GM19395 (cell line): Measurements from ENCODE around the gene MSMO1.

Source experiments
- ATAC-seq: cut with Tn5 transposase; IDR thresholded peaks from one replicate; pipeline ENCODE4 v1.9.1; 2021; ENCODE audit warnings: mild to moderate bottlenecking, moderate library complexity; ENCODE audit not compliant: unreplicated experiment

MSMO1 gene

GRCh38 chr4:165359506-165359905 is 32.0 kb downstream of the MSMO1 start:
- ATAC-seq: no peak

- ATAC-seq: no peak
Measured at GRCh38 chr4:165360041-165360695, 32.7 kb downstream of the MSMO1 start.

- no peak for ATAC-seq
Measured at GRCh38 chr4:165360985-165361670, 33.7 kb downstream of the MSMO1 start.

GRCh38 chr4:165361810-165362209 is 34.3 kb downstream of the MSMO1 start:
- ATAC-seq: no peak

- no peak for ATAC-seq
Measured at GRCh38 chr4:165364452-165365080, 37.1 kb downstream of the MSMO1 start.

DNA sequence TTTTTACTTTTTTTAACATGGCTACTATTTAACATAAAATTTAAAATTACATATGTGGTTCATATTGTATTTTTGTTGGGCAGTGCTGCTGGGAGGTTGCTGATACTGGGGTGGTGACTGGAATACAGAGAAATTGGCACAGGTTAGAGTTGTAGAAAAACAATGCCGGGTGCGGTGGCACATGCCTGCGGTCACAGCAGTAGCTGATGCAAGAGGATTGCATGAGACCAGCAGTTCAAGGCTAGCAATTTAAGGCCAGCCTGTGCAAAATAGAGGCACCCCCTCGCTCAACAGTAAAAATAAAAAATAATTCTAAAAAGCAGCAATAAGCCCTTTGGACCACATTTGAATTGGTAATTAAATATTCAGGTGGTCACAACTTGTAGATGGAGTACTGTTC is 39.6 kb downstream of the MSMO1 start:
- no peak for ATAC-seq

GRCh38 chr4:165368114-165368513 is 40.6 kb downstream of the MSMO1 start:
- no peak for ATAC-seq

GRCh38 chr4:165368567-165368966 is 41.1 kb downstream of the MSMO1 start:
- no peak for ATAC-seq

- ATAC-seq: no peak
Measured at GRCh38 chr4:165369522-165369921, 42.1 kb downstream of the MSMO1 start.

DNA sequence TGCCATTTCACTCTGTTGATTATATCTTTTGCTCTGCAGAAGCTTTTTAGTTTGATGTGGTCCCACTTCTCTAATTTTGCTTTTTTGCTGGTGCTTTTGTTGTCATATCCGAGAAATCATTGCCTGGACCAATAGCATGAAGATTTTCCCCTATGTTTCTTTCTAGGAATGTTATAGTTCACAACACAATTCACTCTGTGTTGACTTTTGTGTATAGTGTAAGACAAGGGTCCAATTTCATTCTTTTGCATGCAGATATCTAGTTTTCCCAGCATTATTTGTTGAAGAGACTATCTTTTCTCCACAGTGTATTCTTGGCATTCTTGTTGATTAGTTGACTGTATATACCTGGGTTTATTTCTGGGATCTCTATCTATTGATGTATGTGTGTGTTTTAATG is 43.1 kb downstream of the MSMO1 start:
- ATAC-seq: no peak

GRCh38 chr4:165375465-165375864 is 48.0 kb downstream of the MSMO1 start:
- no peak for ATAC-seq

DNA sequence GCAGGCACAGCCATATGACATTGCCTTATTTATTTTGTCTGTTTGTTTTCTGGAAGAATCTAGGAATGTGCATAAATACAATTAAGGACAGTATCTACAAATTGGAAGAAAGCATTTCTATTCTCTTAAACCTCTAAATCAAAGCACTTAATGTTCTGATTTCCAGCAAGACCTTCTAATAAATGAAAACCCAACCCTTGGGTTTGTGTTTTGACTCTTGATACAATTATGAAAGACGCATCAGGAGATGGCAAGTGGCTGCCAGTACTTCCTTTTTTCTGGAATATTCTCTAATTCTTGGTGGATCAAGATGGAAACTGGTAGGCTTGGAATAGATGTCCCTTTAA is 50.9 kb downstream of the MSMO1 start:
- ATAC-seq: no peak

GRCh38 chr4:165378745-165379677 is 51.5 kb downstream of the MSMO1 start, which contains the start of gene CPE:
Gene CPE (plus strand): TSS chr4:165379008. CDS start chr4:165379222, 214 bp downstream.
- ATAC-seq: peak; percentile 89

- no peak for ATAC-seq
Measured at GRCh38 chr4:165379678-165380064, 52.2 kb downstream of the MSMO1 start.

GRCh38 chr4:165380805-165381204 is 53.3 kb downstream of the MSMO1 start:
- no peak for ATAC-seq

DNA sequence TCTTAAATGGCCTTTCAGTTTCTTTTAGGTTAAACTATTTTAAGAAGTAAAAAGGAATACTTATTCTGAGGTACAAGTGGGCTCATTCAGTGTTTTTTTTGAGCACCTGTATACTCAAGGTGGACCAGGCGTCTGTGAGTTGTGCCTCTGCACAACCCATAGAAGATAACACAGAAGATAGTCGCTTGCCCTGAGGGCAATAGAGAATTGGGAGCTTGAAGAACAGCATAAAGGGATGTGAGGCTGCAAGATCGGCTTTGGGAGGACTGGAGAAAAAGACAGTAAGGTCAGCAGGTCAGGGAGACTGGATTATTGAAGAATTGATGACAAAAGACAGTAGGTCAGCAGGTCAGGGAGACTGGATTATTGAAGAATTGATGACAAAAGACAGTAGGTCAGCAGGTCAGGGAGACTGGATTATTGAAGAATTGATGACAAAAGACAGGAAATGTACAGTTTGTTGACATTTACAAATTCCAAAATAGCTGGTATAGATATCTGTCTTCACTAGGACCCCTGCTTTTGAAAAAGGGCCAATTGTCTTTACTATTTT is 54.4 kb downstream of the MSMO1 start:
- ATAC-seq: no peak

- no peak for ATAC-seq
Measured at GRCh38 chr4:165382640-165383039, 55.2 kb downstream of the MSMO1 start.

DNA sequence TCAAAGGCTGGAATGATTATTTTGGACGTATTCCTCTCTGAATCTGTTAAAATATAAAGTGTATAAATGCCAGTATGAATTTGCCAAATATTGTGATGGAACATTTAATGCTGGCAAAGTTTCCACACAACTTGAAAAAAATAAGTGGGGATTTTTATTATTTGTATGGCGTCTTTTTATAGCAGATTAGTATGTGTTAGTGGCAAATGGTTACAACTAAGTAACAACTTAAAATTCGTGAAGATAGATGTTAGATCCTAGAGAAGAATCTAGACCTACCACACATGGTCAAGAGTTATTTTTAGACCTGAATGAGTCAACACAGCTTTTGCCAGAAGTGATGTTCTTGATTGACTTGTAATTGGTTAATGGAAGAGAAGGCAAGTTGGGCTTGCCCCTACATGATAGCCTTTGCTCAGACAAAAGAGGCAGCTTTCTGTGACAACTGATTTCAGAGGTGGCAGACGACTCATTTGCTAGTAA is 56.2 kb downstream of the MSMO1 start:
- no peak for ATAC-seq

GRCh38 chr4:165384186-165384585 is 56.7 kb downstream of the MSMO1 start:
- no peak for ATAC-seq

- no peak for ATAC-seq
Measured at GRCh38 chr4:165384598-165384997, 57.1 kb downstream of the MSMO1 start.

GRCh38 chr4:165385126-165385525 is 57.7 kb downstream of the MSMO1 start:
- ATAC-seq: no peak
